Activated CD8-positive, alpha-beta T cell treated with anti-CD3 and anti-CD28 coated beads for 36 hours (primary cell): ENCODE measurements around the gene TNFAIP8L3. TPM values are rescaled to one million over a fixed set of nuclear protein-coding genes. Genes with fewer than 3 reads are reported as not detected.
"Not testable (repeated sequence)": the region's sequence is repeated elsewhere in the genome, so short reads cannot be mapped to it uniquely, and the experiment has no call there.

ENCODE experiments used
- ATAC-seq: fragments of 200-7000 bp; cut with Tn5 transposase; one replicate; pipeline ENCODE4 v1.10.0; 2021; ENCODE audit warnings: mild to moderate bottlenecking, moderate library complexity
- CTCF ChIA-PET: fragments of 350-600 bp; sonication (Branson Sonifier 250); formaldehyde crosslinking; loops from one replicate; lab custom pipeline; 2021; ENCODE audit warnings: antibody characterized with exemption; lab: Charles Lee
- POLR2A ChIA-PET: fragments of 350-600 bp; sonication (Branson Sonifier 250); formaldehyde crosslinking; loops from one replicate; lab custom pipeline; 2021; ENCODE audit warnings: antibody characterized with exemption; lab: Charles Lee
- DNase-seq: peaks from one replicate; pipeline ENCODE4 v3.0.0-alpha.2; 2020
- H3K27ac Mint-ChIP-seq: one replicate; pipeline ENCODE4 v1.8.0; 2021; ENCODE audit warnings: mild to moderate bottlenecking, mixed read lengths
- H3K27me3 Mint-ChIP-seq: one replicate; pipeline ENCODE4 v1.8.0; 2021; ENCODE audit warnings: mixed read lengths
- H3K36me3 Mint-ChIP-seq: one replicate; pipeline ENCODE4 v1.8.0; 2021; ENCODE audit warnings: low read depth, mixed read lengths
- H3K4me1 Mint-ChIP-seq: one replicate; pipeline ENCODE4 v1.8.0; 2021; ENCODE audit warnings: low read depth, mixed read lengths
- H3K4me3 Mint-ChIP-seq: one replicate; pipeline ENCODE4 v1.8.0; 2021; ENCODE audit warnings: mild to moderate bottlenecking, moderate library complexity, mixed read lengths
- H3K9me3 Mint-ChIP-seq: one replicate; pipeline ENCODE4 v1.8.0; 2021; ENCODE audit warnings: mixed read lengths
- intact Hi-C: fragments of 100-400 bp; cut with micrococcal nuclease; formaldehyde crosslinking; loops from one replicate; pipeline ENCODE4 v1.10.0; 2022
- total RNA-seq, 2 experiments: library from RNA; stranded (reverse); gene quantifications; one replicate each; pipeline ENCODE4 v1.2.3, GENCODE V29; 2021
- TF ChIP-seq, protein P1 (sequence below): fragments of 200-600 bp; IDR thresholded peaks from one replicate; pipeline ENCODE4 v1.8.0; 2022; ENCODE audit warnings: antibody characterized with exemption, mild to moderate bottlenecking

TNFAIP8L3 gene
- total RNA-seq, 2 experiments from 2014 or later, result 0.14 TPM; not detected in 1

DNA sequence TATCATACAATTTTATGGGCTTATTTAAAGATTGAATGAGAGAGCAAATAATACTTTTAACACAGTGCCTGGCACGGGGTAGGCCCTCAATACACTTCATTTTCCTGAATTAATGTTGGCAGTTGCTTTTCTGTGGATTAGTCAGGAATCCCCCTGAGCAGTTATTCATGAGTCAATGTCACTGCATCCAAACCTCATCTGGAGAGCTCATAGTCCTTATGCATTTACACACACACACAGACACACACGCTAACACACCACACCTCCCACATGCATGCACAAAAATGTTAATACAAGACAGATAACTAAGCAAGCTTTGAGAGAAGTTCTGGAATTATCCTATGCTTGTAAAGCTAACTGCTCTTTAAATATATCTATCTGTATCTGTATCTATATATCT, 34.0 kb upstream of the TNFAIP8L3 start:
- no peak overlapping the region for H3K4me3 Mint-ChIP-seq
- no peaks in the 10 kb centered on the region for H3K36me3 Mint-ChIP-seq
- DNase-seq (no peak), ATAC-seq (no peak)
- no peaks in the 10 kb centered on the region for H3K9me3 Mint-ChIP-seq
- CTCF ChIA-PET, result interaction anchor here (1.2 kb wide), 1 partner anchor 34 kb away, joined by 9 read pairs; no protein-coding TSS in a partner anchor
- POLR2A ChIA-PET, result no interaction called here
- H3K4me1 Mint-ChIP-seq, result no peaks in the 10 kb centered on the region
- H3K27ac Mint-ChIP-seq, result no peak overlapping the region
- intact Hi-C loops, result no loop called here
- peaks cover 18% of the 10 kb centered on the region for H3K27me3 Mint-ChIP-seq
- TF ChIP-seq, protein P1, sequence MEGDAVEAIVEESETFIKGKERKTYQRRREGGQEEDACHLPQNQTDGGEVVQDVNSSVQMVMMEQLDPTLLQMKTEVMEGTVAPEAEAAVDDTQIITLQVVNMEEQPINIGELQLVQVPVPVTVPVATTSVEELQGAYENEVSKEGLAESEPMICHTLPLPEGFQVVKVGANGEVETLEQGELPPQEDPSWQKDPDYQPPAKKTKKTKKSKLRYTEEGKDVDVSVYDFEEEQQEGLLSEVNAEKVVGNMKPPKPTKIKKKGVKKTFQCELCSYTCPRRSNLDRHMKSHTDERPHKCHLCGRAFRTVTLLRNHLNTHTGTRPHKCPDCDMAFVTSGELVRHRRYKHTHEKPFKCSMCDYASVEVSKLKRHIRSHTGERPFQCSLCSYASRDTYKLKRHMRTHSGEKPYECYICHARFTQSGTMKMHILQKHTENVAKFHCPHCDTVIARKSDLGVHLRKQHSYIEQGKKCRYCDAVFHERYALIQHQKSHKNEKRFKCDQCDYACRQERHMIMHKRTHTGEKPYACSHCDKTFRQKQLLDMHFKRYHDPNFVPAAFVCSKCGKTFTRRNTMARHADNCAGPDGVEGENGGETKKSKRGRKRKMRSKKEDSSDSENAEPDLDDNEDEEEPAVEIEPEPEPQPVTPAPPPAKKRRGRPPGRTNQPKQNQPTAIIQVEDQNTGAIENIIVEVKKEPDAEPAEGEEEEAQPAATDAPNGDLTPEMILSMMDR, result no peak

DNA sequence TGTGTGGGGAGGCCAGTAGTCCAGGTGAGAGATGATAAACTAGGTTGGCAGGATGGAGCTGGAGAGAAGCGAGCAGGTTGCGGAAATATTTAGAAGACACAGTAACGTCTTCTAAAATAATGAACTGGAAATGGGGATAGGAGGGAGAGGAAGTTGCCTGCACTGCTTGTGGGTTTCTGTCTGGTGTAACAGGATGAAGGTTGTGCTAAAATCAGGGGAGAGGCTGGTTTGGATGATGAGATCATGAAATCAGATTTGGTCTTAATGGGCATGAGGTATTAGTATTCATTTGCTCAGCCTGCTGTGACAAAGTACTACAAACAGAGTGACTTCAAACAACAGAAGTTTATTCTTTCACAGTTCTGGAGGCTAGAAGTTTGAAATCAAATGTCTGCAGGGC, 32.1 kb upstream of the TNFAIP8L3 start:
- DNase-seq (no peak), ATAC-seq (no peak)
- H3K27ac Mint-ChIP-seq, result no peak overlapping the region
- peaks cover 3% of the 10 kb centered on the region for H3K9me3 Mint-ChIP-seq
- H3K4me3 Mint-ChIP-seq, result no peak overlapping the region
- H3K27me3 Mint-ChIP-seq, result peaks cover 19% of the 10 kb centered on the region
- intact Hi-C loops, result no loop called here
- TF ChIP-seq, protein P1, result no peak
- no peaks in the 10 kb centered on the region for H3K36me3 Mint-ChIP-seq
- CTCF ChIA-PET, result no interaction called here
- H3K4me1 Mint-ChIP-seq, result no peaks in the 10 kb centered on the region
- POLR2A ChIA-PET, result no interaction called here

DNA sequence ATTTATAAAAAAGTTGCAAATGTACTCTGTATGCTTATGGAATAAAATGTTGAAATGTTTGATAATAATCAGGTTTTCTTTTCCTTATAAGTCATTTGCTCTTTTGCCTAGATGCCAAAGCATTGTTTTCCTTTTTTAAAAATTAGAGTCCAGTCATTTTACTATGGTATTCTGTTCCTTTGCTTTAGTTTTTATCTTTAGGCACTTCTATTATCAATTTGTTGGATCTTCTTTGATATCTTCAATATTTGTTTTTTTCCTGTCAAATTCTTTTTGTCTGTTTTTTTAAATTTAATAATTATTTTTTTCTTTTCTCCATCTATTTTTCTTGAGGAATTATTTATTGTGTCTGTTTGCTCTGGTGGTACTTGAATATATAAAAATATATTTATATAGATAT, 28.3 kb upstream of the TNFAIP8L3 start:
- H3K9me3 Mint-ChIP-seq, DNase-seq, H3K27ac Mint-ChIP-seq, ATAC-seq, POLR2A ChIA-PET, CTCF ChIA-PET, H3K4me3 Mint-ChIP-seq, intact Hi-C loops, H3K36me3 Mint-ChIP-seq, H3K4me1 Mint-ChIP-seq: not testable (repeated sequence)
- peaks cover 24% of the 10 kb centered on the region for H3K27me3 Mint-ChIP-seq

DNA sequence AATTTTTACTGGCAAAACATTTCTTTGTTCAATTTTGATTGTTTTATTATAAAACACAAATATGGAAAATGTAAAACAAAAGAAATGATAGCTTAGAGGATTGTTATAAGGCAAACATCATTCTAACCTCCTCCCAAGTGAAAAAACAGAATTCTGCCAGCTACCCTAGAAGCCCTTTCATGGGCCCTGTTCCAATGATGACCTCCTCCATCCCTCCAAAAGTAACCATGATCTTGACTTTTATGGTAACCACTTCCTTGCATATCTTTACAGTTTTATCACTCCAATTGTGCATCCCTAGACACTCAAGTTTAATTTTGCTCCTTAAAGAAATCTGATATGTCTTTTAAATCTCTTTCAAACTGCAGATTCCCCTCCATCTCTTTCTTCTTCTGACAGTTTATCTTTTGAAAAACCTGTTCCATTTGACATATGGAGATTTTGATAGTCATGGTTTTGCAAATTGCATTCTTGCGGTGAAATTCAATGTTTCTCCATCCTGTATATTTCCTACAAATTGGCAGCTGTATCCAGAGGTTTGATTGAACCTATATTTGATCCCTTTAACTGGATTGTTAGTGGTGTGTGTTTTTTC, 27.0 kb upstream of the TNFAIP8L3 start:
- DNase-seq (no peak), ATAC-seq (no peak)
- ChIA-PET CTCF (no interaction called here), POLR2A (no interaction called here)
- TF ChIP-seq, protein P1, result no peak
- intact Hi-C loops, result no loop called here
- no peaks in the 10 kb centered on the region for H3K4me1 Mint-ChIP-seq
- no peaks in the 10 kb centered on the region for H3K36me3 Mint-ChIP-seq
- no peak overlapping the region for H3K27ac Mint-ChIP-seq
- H3K27me3 Mint-ChIP-seq, result peaks cover 20% of the 10 kb centered on the region
- peaks cover 5% of the 10 kb centered on the region for H3K9me3 Mint-ChIP-seq
- H3K4me3 Mint-ChIP-seq, result no peak overlapping the region

DNA sequence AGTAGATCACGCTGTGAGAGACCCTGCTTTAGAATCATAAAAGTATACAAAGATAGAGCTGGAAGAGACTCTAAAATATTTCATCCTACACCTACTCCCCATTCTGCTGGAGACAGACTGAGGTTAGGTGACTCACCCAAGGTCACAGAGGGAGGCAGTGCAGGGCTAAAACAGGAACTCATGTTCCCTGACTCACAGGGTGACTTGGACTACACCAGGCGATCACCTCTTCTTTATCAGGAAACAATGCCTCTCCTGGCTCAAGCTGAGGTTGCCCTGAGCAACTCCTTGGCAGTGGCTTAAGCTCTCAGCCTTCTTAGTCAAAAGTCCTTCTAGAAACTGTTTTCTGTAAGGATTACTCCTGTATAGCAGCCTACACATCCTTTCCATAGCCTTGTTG, 26.4 kb upstream of the TNFAIP8L3 start:
- Mint-ChIP-seq H3K4me1 (no peaks in the 10 kb centered on the region), H3K27me3 (peaks cover 14% of the 10 kb centered on the region), H3K36me3 (no peaks in the 10 kb centered on the region), H3K9me3 (peaks cover 5% of the 10 kb centered on the region), H3K27ac (no peak overlapping the region), H3K4me3 (no peak overlapping the region)
- TF ChIP-seq, protein P1, result no peak
- ChIA-PET CTCF (no interaction called here), POLR2A (no interaction called here)
- DNase-seq (peak; percentile 23), ATAC-seq (peak; percentile 80)
- intact Hi-C loops, result no loop called here
